Measurements from ENCODE around the gene MYRFL.

DNA sequence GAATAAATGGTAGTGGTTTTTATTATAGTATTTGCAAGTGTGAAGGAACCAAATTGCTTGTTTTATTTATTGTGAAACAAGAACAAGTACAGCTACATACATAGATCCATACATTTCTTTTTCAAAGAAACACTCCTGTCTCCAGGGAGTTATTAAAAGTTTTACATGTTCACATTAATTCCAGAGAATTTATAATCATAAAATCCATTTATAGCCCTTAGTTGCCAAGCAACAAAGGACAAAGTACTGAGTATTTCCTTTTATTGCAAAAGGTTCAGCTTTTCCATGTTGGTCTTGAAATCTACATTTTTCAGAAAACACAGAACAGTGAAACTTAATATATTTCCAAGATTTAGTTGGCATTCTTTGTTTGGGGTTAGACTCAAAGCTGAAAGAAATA lies 9.5 kb downstream of the MYRFL start:
- TF ChIP-seq POLR2A (IDR thresholded peaks at IDR 0.05; ENCODE audit: low read length) (no peak), GATA1 (IDR thresholded peaks at IDR 0.05; ENCODE audit: low read depth, low read length) (no peak)
